ENCODE measurements around the gene TIGD3. TPM values are rescaled to one million over a fixed set of nuclear protein-coding genes. Genes with fewer than 3 reads are reported as not detected.
A peak's percentile ranks its signal among the peaks of the same experiment; 100 is the strongest.

TIGD3 gene
- total and polyA plus RNA-seq, 2 donors (not counting 1 experiment from before 2014, with no cell fraction given) = 0.17 TPM; not detected in 1

GRCh38 chr11:65389294-65389980 is 34.9 kb downstream of the TIGD3 start:
- peak overlapping the region; percentile 40 for H3K27ac ChIP-seq (ENCODE audit: insufficient read depth, low read length)
- peaks cover 22% of the 10 kb centered on the region for H3K36me3 ChIP-seq (ENCODE audit: control insufficient read depth, insufficient read depth, low read length)
- H3K9me3 ChIP-seq (ENCODE audit: control insufficient read depth, insufficient read depth, low read depth, low read length) = no peaks in the 10 kb centered on the region
- peaks cover 32% of the 10 kb centered on the region for H3K4me1 ChIP-seq (ENCODE audit: control insufficient read depth, extremely low read depth, insufficient read depth, low read length)
- H3K4me2 ChIP-seq (ENCODE audit: extremely low read depth, insufficient read depth, low read length) = peak overlapping the region; percentile 9
- TF ChIP-seq CTCF (conservative IDR thresholded peaks at IDR 0.05 in 1 of 2, IDR thresholded peaks at IDR 0.05 in 1 of 2; ENCODE audit: low read depth in 1 of 2, low read length in 2 of 2) = no peak
- TF ChIP-seq EZH2 (IDR thresholded peaks at IDR 0.05; ENCODE audit: low read length, missing control alignments) = no peak
- no peaks in the 10 kb centered on the region for H3K27me3 ChIP-seq (ENCODE audit: control insufficient read depth, insufficient read depth, low read length)
- peaks cover 53% of the 10 kb centered on the region for H3K79me2 ChIP-seq (ENCODE audit: control insufficient read depth, insufficient read depth, low read length)
- DNase-seq (ENCODE audit: low read depth in 2 of 2) = no peak
- peak overlapping the region in 1 of 4 experiments; percentile 45 for H3K4me3 ChIP-seq (replicated peaks in 1 of 4; ENCODE audit: control extremely low read depth in 1 of 4, insufficient read depth in 1 of 4, low read depth in 3 of 4, low read length in 4 of 4)
- H2AFZ ChIP-seq (ENCODE audit: low read length) = no peak overlapping the region
- no peaks in the 10 kb centered on the region for H4K20me1 ChIP-seq (ENCODE audit: control insufficient read depth, extremely low read depth, insufficient read depth, low read length)
- H3K9ac ChIP-seq (ENCODE audit: insufficient read depth, low read length) = no peak overlapping the region

GRCh38 chr11:65390099-65390941 is 35.8 kb downstream of the TIGD3 start:
- no peaks in the 10 kb centered on the region for H4K20me1 ChIP-seq (ENCODE audit: control insufficient read depth, extremely low read depth, insufficient read depth, low read length)
- H3K9ac ChIP-seq (ENCODE audit: insufficient read depth, low read length) = peak overlapping the region; percentile 28
- H3K27me3 ChIP-seq (ENCODE audit: control insufficient read depth, insufficient read depth, low read length) = no peaks in the 10 kb centered on the region
- H3K4me3 ChIP-seq (replicated peaks in 1 of 4; ENCODE audit: control extremely low read depth in 1 of 4, insufficient read depth in 1 of 4, low read depth in 3 of 4, low read length in 4 of 4) = peak overlapping the region in 2 of 4 experiments; percentile 17 to 34
- no peaks in the 10 kb centered on the region for H3K9me3 ChIP-seq (ENCODE audit: control insufficient read depth, insufficient read depth, low read depth, low read length)
- no peak for TF ChIP-seq CTCF (conservative IDR thresholded peaks at IDR 0.05 in 1 of 2, IDR thresholded peaks at IDR 0.05 in 1 of 2; ENCODE audit: low read depth in 1 of 2, low read length in 2 of 2)
- no peak for TF ChIP-seq EZH2 (IDR thresholded peaks at IDR 0.05; ENCODE audit: low read length, missing control alignments)
- H3K4me2 ChIP-seq (ENCODE audit: extremely low read depth, insufficient read depth, low read length) = peak overlapping the region; percentile 54
- H3K27ac ChIP-seq (ENCODE audit: insufficient read depth, low read length) = peak overlapping the region; percentile 56
- peak in 1 of 2 donors; percentile 36 for DNase-seq (ENCODE audit: low read depth in 2 of 2)
- H3K36me3 ChIP-seq (ENCODE audit: control insufficient read depth, insufficient read depth, low read length) = peaks cover 22% of the 10 kb centered on the region
- H3K4me1 ChIP-seq (ENCODE audit: control insufficient read depth, extremely low read depth, insufficient read depth, low read length) = peaks cover 26% of the 10 kb centered on the region
- peaks cover 53% of the 10 kb centered on the region for H3K79me2 ChIP-seq (ENCODE audit: control insufficient read depth, insufficient read depth, low read length)
- no peak overlapping the region for H2AFZ ChIP-seq (ENCODE audit: low read length)

- Histone ChIP-seq H4K20me1 (ENCODE audit: control insufficient read depth, extremely low read depth, insufficient read depth, low read length) (no peaks in the 10 kb centered on the region), H3K27ac (ENCODE audit: insufficient read depth, low read length) (peak overlapping the region; percentile 56), H3K36me3 (ENCODE audit: control insufficient read depth, insufficient read depth, low read length) (peaks cover 23% of the 10 kb centered on the region), H3K4me2 (ENCODE audit: extremely low read depth, insufficient read depth, low read length) (peak overlapping the region; percentile 54), H3K79me2 (ENCODE audit: control insufficient read depth, insufficient read depth, low read length) (peaks cover 53% of the 10 kb centered on the region), H3K9ac (ENCODE audit: insufficient read depth, low read length) (peak overlapping the region; percentile 28), H2AFZ (ENCODE audit: low read length) (no peak overlapping the region), H3K27me3 (ENCODE audit: control insufficient read depth, insufficient read depth, low read length) (no peaks in the 10 kb centered on the region), H3K4me1 (ENCODE audit: control insufficient read depth, extremely low read depth, insufficient read depth, low read length) (peaks cover 24% of the 10 kb centered on the region), H3K4me3 (replicated peaks in 1 of 4; ENCODE audit: control extremely low read depth in 1 of 4, insufficient read depth in 1 of 4, low read depth in 3 of 4, low read length in 4 of 4) (peak overlapping the region in 2 of 4 experiments; percentile 17 to 34), H3K9me3 (ENCODE audit: control insufficient read depth, insufficient read depth, low read depth, low read length) (no peaks in the 10 kb centered on the region)
- TF ChIP-seq CTCF (conservative IDR thresholded peaks at IDR 0.05 in 1 of 2, IDR thresholded peaks at IDR 0.05 in 1 of 2; ENCODE audit: low read depth in 1 of 2, low read length in 2 of 2) (no peak), EZH2 (IDR thresholded peaks at IDR 0.05; ENCODE audit: low read length, missing control alignments) (no peak)
- DNase-seq (ENCODE audit: low read depth in 2 of 2) = peak; percentile 35 to 36
These were observed 36.4 kb downstream of the TIGD3 start for GRCh38 chr11:65390996-65391395.
